ENCODE data around the gene SLC2A9. TPM values are rescaled to one million over a fixed set of nuclear protein-coding genes. Genes with fewer than 3 reads are reported as not detected.
A peak's percentile ranks its signal among the peaks of the same experiment; 100 is the strongest.

SLC2A9 gene
- 10 to 100 TPM in 1 of 2 donors, 1 to 10 TPM in 1; 9.1 to 17.5 TPM for total RNA-seq

DNA sequence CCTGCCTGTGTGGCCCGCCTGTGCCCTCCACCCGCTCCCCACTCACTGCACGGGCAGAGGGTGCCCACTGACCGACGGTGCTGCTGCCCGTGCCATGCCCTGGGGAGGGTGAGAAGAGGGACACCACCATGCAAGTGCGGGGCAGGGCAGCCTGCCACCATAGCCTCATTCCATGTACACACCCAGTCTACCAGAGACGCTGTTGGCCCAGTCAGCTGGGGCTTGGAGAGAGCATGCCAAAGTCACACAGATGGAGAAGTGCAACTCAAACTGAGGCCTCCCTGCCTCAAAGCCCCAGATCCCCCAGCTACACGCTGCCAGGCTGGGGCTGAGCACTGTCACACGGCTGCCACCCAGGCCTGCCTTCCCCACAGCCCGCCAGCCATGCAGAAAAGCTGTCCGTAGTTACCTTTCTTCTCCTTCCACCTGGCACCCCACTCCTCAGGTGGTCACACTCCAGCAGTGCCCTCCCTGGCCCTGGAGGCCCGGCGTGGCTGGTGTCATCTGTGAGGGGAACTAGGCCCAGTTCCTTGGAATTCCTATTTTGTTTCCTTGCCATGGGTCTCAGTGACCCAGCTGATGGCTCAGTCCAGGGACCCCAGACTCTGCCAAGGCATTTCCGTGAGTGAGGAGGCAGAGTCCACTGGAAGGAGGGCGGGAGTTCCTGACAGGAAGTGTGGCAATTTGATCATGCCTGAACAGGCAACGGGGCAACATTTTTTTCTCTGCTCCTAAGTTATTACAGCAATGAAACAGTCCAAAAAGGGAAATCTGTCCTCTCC lies at the start of gene SLC2A9:
Gene SLC2A9 (minus strand): TSS at position 627 of the 782 bp plus-strand sequence. CDS start 68 bp downstream, at position 559.
- ATAC-seq (ENCODE audit: insufficient number of reproducible peaks, low FRiP score, low read depth) (no peak), DNase-seq (ENCODE audit: low spot score) (no peak)
- Histone ChIP-seq H3K27ac (peak within 1 kb of the TSS; percentile 25 to 79), H3K4me3 (peak within 1 kb of the TSS; percentile 37), H3K36me3 (no peaks in the 10 kb centered on the region), H3K27me3 (replicated peaks; ENCODE audit: insufficient read depth) (no peaks in the 10 kb centered on the region), H3K9me3 (no peaks in the 10 kb centered on the region), H3K4me1 (ENCODE audit: control insufficient read depth in 1 of 2, low read depth in 2 of 2) (peaks cover 0 to 37% of the 10 kb centered on the region in 2 donors)
- TF ChIP-seq, protein P1, sequence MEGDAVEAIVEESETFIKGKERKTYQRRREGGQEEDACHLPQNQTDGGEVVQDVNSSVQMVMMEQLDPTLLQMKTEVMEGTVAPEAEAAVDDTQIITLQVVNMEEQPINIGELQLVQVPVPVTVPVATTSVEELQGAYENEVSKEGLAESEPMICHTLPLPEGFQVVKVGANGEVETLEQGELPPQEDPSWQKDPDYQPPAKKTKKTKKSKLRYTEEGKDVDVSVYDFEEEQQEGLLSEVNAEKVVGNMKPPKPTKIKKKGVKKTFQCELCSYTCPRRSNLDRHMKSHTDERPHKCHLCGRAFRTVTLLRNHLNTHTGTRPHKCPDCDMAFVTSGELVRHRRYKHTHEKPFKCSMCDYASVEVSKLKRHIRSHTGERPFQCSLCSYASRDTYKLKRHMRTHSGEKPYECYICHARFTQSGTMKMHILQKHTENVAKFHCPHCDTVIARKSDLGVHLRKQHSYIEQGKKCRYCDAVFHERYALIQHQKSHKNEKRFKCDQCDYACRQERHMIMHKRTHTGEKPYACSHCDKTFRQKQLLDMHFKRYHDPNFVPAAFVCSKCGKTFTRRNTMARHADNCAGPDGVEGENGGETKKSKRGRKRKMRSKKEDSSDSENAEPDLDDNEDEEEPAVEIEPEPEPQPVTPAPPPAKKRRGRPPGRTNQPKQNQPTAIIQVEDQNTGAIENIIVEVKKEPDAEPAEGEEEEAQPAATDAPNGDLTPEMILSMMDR (IDR thresholded peaks at IDR 0.05) = no peak

DNA sequence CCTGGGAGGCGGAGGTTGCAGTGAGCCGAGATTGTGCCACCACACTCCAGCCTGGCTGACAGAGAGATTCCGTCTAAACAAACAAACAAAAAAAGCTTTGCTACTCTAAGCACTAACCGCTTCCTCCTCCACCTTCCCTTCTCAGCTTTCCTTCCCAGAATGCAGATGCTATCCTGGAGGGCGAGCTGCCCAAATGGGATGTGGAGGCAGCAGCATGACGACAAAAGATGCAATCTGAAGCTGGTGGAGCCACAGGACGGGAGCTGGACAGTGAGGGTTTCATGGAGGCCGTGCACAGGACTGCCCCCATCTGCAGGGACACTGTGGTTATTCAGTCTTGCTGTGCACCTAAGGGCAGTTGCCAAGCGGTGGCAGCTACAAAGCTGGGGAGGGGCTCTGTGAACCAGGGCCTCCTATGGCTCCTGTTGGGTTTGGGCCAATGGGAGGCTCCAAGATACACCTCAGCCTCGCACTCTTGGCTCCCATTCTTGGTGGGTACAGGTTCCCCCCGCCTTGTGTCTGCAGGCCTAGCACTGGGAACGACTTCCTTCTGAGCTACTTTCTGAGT lies 47.9 kb upstream of the SLC2A9 start:
- TF ChIP-seq, protein P1 (IDR thresholded peaks at IDR 0.05) = no peak
- H3K9me3 ChIP-seq = no peaks in the 10 kb centered on the region
- no peak overlapping the region for H3K27ac ChIP-seq
- no peak for ATAC-seq (ENCODE audit: insufficient number of reproducible peaks, low FRiP score, low read depth)
- peaks cover 42% of the 10 kb centered on the region for H3K36me3 ChIP-seq
- H3K27me3 ChIP-seq (replicated peaks; ENCODE audit: insufficient read depth) = no peaks in the 10 kb centered on the region
- no peak overlapping the region for H3K4me3 ChIP-seq
- peaks cover 1% of the 10 kb centered on the region in 2 donors for H3K4me1 ChIP-seq (ENCODE audit: control insufficient read depth in 1 of 2, low read depth in 2 of 2)
- DNase-seq (ENCODE audit: low spot score) = no peak

DNA sequence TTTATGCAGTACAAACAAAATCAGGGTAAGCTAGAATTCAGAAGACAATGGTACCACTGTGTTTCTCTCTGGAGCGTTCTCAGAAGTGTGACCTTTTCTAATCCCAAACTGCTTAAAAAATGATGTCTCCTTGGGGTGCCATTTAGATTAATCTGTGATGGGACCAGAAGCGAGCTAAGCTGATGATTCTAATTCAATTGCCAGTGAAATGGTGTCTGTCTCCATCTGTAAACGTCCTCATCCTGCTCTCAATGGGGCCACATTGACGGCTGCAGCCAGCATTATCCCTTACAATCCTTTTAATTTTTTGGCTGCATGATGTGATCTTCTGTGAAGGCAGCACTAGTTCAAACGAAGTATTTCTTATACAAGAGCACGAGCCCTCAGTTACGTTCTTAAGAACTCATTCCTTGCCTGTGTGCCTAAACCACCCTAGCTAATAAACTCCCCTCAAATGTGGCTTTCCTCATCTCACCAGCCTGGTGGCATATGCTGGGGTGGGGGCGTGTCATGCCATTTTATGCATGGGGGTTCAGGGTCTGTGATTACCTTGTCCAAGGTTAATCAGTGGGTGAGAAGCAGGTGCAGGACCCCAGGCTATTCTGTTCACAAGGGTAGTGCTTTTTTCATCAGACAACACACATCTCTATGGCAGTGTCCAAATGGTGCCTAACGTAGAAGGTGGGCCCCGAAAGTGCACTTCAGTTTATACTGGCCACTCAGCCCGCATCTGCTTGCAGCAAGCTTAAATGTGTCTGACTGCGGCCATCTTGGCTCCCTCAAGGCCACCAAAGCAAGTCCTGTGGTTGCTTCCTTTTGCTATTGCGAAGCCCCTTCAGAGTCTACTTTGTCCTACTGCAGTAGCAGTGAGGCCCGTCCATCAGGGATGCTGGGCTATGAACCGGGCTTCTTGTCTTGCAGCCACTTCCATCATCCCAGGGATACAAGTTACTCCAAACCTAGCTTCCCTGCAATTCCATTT lies 45.7 kb upstream of the SLC2A9 start:
- Histone ChIP-seq H3K9me3 (no peaks in the 10 kb centered on the region), H3K27me3 (replicated peaks; ENCODE audit: insufficient read depth) (no peaks in the 10 kb centered on the region), H3K4me3 (no peak overlapping the region), H3K27ac (no peak overlapping the region), H3K4me1 (ENCODE audit: control insufficient read depth in 1 of 2, low read depth in 2 of 2) (peaks cover 5 to 11% of the 10 kb centered on the region in 2 donors), H3K36me3 (peaks cover 30% of the 10 kb centered on the region)
- ATAC-seq (ENCODE audit: insufficient number of reproducible peaks, low FRiP score, low read depth) (no peak), DNase-seq (ENCODE audit: low spot score) (no peak)
- TF ChIP-seq, protein P1 (IDR thresholded peaks at IDR 0.05) = no peak

DNA sequence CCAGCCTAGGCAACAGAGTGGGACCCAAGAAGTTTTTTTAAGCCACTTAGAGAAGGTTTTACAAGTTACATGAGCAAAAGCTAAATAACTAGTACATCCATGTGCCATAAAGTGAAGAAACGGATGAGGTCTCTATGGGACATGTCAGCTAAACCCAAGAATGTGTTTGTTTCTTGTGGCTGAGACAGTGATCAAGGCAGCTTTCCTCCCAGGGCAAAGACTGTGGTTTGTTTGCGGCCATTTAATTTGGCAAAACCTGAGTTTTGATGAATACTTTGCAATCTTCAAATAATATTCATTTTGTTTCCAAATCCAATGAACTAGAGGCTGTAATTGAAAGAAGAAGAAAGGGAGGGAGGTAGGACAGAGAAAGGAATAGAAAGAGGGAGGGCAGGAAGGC lies 44.9 kb upstream of the SLC2A9 start:
- TF ChIP-seq, protein P1 (IDR thresholded peaks at IDR 0.05) = no peak
- Histone ChIP-seq H3K4me3 (no peak overlapping the region), H3K27me3 (replicated peaks; ENCODE audit: insufficient read depth) (no peaks in the 10 kb centered on the region), H3K4me1 (ENCODE audit: control insufficient read depth in 1 of 2, low read depth in 2 of 2) (peaks cover 5 to 11% of the 10 kb centered on the region in 2 donors), H3K36me3 (peaks cover 30% of the 10 kb centered on the region), H3K9me3 (no peaks in the 10 kb centered on the region), H3K27ac (no peak overlapping the region)
- ATAC-seq (ENCODE audit: insufficient number of reproducible peaks, low FRiP score, low read depth) (no peak), DNase-seq (ENCODE audit: low spot score) (no peak)

All from thoracic aorta (tissue), 2 donors.